Endothelial cell (in vitro differentiated cells): Measurements from ENCODE around the gene PAM. TPM values are rescaled to one million over a fixed set of nuclear protein-coding genes. Genes with fewer than 3 reads are reported as not detected.
"Not testable (repeated sequence)": the region's sequence is repeated elsewhere in the genome, so short reads cannot be mapped to it uniquely, and the experiment has no call there.

Source experiments
- DNase-seq: peaks from one replicate; pipeline ENCODE4 v3.0.0; 2021; ENCODE audit warnings: low spot score
- H3K27ac Mint-ChIP-seq: one replicate; pipeline ENCODE4 v1.8.0; 2021; ENCODE audit warnings: mixed read lengths, inconsistent platforms; ENCODE audit not compliant: unreplicated experiment
- H3K27me3 Mint-ChIP-seq: one replicate; pipeline ENCODE4 v1.8.0; 2021; ENCODE audit warnings: mild to moderate bottlenecking, moderate library complexity, mixed read lengths, inconsistent platforms; ENCODE audit not compliant: unreplicated experiment
- H3K36me3 Mint-ChIP-seq: one replicate; pipeline ENCODE4 v1.8.0; 2021; ENCODE audit warnings: mild to moderate bottlenecking, low read depth, mixed read lengths, inconsistent platforms; ENCODE audit not compliant: unreplicated experiment
- H3K4me1 Mint-ChIP-seq: one replicate; pipeline ENCODE4 v1.8.0; 2021; ENCODE audit warnings: mild to moderate bottlenecking, mixed read lengths, inconsistent platforms; ENCODE audit not compliant: unreplicated experiment
- H3K4me3 Mint-ChIP-seq: one replicate; pipeline ENCODE4 v1.8.0; 2021; ENCODE audit warnings: mild to moderate bottlenecking, mixed read lengths, inconsistent platforms; ENCODE audit not compliant: unreplicated experiment
- H3K9me3 Mint-ChIP-seq: one replicate; pipeline ENCODE4 v1.8.0; 2021; ENCODE audit warnings: mixed read lengths, inconsistent platforms; ENCODE audit not compliant: unreplicated experiment
- total RNA-seq: library from RNA; stranded (reverse); fragmentation: NEBNext Ultra II Directional; extraction: Animal tissue kit (Norgen Biotek cat#: 25700); gene quantifications from one replicate; pipeline ENCODE4 v1.2.1, GENCODE V29; 2021; ENCODE audit not compliant: unreplicated experiment
- TF ChIP-seq, protein P1 (sequence below): fragments of 200-600 bp; sonication (generic); IDR thresholded peaks from one replicate; pipeline ENCODE4 v1.5.0; 2021; ENCODE audit warnings: antibody characterized with exemption; ENCODE audit not compliant: unreplicated experiment

The PAM gene
- total RNA-seq, 1 donor from 2014 or later, result 255 TPM

DNA sequence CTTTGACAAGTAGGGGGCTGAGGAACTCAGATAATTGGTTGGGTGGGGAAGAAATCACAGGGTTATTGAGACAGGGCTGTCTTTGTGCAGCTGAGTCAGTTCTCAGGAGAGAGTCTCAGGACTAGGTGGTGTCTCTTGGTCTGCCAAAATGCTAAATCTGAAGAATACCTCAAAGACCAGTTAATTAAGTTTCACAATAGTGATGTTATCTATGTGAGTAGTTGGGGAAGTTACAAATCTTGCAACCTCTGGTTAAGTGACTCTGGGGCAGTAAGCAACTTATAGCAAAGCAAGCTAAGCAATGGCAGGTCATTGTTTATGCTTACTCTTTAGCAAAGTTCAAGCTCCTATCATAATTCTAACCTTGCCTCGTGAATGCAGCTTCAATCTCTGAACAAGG is 311.2 kb downstream of the PAM start:
- DNase-seq, result no peak
- Mint-ChIP-seq H3K36me3 (no peaks in the 10 kb centered on the region), H3K27me3 (peaks cover 3% of the 10 kb centered on the region), H3K4me1 (no peaks in the 10 kb centered on the region), H3K4me3 (no peak overlapping the region), H3K27ac (no peak overlapping the region), H3K9me3 (no peaks in the 10 kb centered on the region)
- TF ChIP-seq, protein P1, sequence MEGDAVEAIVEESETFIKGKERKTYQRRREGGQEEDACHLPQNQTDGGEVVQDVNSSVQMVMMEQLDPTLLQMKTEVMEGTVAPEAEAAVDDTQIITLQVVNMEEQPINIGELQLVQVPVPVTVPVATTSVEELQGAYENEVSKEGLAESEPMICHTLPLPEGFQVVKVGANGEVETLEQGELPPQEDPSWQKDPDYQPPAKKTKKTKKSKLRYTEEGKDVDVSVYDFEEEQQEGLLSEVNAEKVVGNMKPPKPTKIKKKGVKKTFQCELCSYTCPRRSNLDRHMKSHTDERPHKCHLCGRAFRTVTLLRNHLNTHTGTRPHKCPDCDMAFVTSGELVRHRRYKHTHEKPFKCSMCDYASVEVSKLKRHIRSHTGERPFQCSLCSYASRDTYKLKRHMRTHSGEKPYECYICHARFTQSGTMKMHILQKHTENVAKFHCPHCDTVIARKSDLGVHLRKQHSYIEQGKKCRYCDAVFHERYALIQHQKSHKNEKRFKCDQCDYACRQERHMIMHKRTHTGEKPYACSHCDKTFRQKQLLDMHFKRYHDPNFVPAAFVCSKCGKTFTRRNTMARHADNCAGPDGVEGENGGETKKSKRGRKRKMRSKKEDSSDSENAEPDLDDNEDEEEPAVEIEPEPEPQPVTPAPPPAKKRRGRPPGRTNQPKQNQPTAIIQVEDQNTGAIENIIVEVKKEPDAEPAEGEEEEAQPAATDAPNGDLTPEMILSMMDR, result no peak

GRCh38 chr5:103073500-103073899 is 318.4 kb downstream of the PAM start:
- Mint-ChIP-seq H3K9me3 (peaks cover 26% of the 10 kb centered on the region), H3K36me3 (peaks cover 17% of the 10 kb centered on the region)
- H3K4me3 Mint-ChIP-seq, H3K27ac Mint-ChIP-seq, H3K4me1 Mint-ChIP-seq, H3K27me3 Mint-ChIP-seq, DNase-seq: not testable (repeated sequence)

- Mint-ChIP-seq H3K27ac (no peak overlapping the region), H3K36me3 (peaks cover 17% of the 10 kb centered on the region), H3K27me3 (no peaks in the 10 kb centered on the region), H3K4me1 (no peaks in the 10 kb centered on the region), H3K9me3 (peaks cover 32% of the 10 kb centered on the region), H3K4me3 (no peak overlapping the region)
- TF ChIP-seq, protein P1, result no peak
- DNase-seq, result no peak
These were observed 320.3 kb downstream of the PAM start for GRCh38 chr5:103075442-103075841.
